HEK293T (cell line): ENCODE measurements around the gene SNAPC4.

Experiments used
- ARNT ChIP-seq: fragments of 450-650 bp; IDR thresholded peaks from 2 replicates; pipeline ENCODE4 v1.6.1; 2017; ENCODE audit warnings: mild to moderate bottlenecking
- BHLHE40 ChIP-seq: fragments of 450-650 bp; IDR thresholded peaks from 2 replicates; pipeline ENCODE4 v1.6.1; 2016; ENCODE audit warnings: mild to moderate bottlenecking, moderate library complexity, borderline replicate concordance
- ELF4 ChIP-seq: fragments of 450-650 bp; IDR thresholded peaks from 2 replicates; pipeline ENCODE4 v1.6.1; 2017; ENCODE audit warnings: antibody characterized with exemption
- FOXA1 ChIP-seq: fragments of 450-650 bp; IDR thresholded peaks from 2 replicates; pipeline ENCODE4 v1.6.1; 2016; ENCODE audit warnings: mild to moderate bottlenecking
- FOXK2 ChIP-seq: fragments of 450-650 bp; IDR thresholded peaks from 2 replicates; pipeline ENCODE4 v1.6.1; 2016; ENCODE audit warnings: mild to moderate bottlenecking
- FOXM1 ChIP-seq: fragments of 450-650 bp; IDR thresholded peaks from 2 replicates; pipeline ENCODE4 v1.6.1; 2017; ENCODE audit warnings: mild to moderate bottlenecking, borderline replicate concordance
- HDGF ChIP-seq: fragments of 450-650 bp; IDR thresholded peaks from 2 replicates; pipeline ENCODE4 v1.6.1; 2017; ENCODE audit warnings: antibody characterized with exemption, borderline replicate concordance
- LEF1 ChIP-seq: fragments of 450-650 bp; IDR thresholded peaks from 2 replicates; pipeline ENCODE4 v1.6.1; 2017; ENCODE audit warnings: mild to moderate bottlenecking, borderline replicate concordance
- NFRKB ChIP-seq: fragments of 450-650 bp; IDR thresholded peaks from 2 replicates; pipeline ENCODE4 v1.6.1; 2016; ENCODE audit warnings: mild to moderate bottlenecking, moderate library complexity
- PKNOX1 ChIP-seq: fragments of 450-650 bp; IDR thresholded peaks from 2 replicates; pipeline ENCODE4 v1.6.1; 2016
- SP1 ChIP-seq: fragments of 450-650 bp; IDR thresholded peaks from 2 replicates; pipeline ENCODE4 v1.6.1; 2017
- SUZ12 ChIP-seq: fragments of 450-650 bp; IDR thresholded peaks from 2 replicates; pipeline ENCODE4 v1.6.1; 2016; ENCODE audit warnings: mild to moderate bottlenecking
- TARDBP ChIP-seq: fragments of 450-650 bp; IDR thresholded peaks from 2 replicates; pipeline ENCODE4 v1.6.1; 2016
- ZNF384 ChIP-seq: fragments of 450-650 bp; IDR thresholded peaks from 2 replicates; pipeline ENCODE4 v1.6.1; 2016

GRCh38 chr9:136381311-136381710 lies 18.7 kb downstream of the SNAPC4 start:
- TF ChIP-seq SP1 (no peak), SUZ12 (no peak), ELF4 (no peak), FOXM1 (no peak), BHLHE40 (no peak), FOXK2 (no peak), ZNF384 (no peak), PKNOX1 (no peak), TARDBP (no peak), FOXA1 (no peak), NFRKB (no peak), HDGF (no peak), ARNT (no peak), LEF1 (no peak)
